HFF-Myc (cell line): Measurements from ENCODE around the gene CPHXL.

Experiments
- DNase-seq: peaks from one replicate; pipeline ENCODE4 v3.0.0-alpha.2; 2011; ENCODE audit warnings: low read depth; ENCODE audit errors: extremely low read depth
- H3K4me3 ChIP-seq: replicated peaks from 2 replicates; pipeline ENCODE4 v1.5.1; 2011; ENCODE audit warnings: low read depth, mild to moderate bottlenecking, control low read depth, low read length
- TF ChIP-seq, protein P1 (sequence below): IDR thresholded peaks from 2 replicates; pipeline ENCODE4 v1.5.1; 2012; ENCODE audit warnings: mild to moderate bottlenecking, low read depth, low read length, control low read depth; ENCODE audit errors: missing control alignments

The CPHXL gene

DNA sequence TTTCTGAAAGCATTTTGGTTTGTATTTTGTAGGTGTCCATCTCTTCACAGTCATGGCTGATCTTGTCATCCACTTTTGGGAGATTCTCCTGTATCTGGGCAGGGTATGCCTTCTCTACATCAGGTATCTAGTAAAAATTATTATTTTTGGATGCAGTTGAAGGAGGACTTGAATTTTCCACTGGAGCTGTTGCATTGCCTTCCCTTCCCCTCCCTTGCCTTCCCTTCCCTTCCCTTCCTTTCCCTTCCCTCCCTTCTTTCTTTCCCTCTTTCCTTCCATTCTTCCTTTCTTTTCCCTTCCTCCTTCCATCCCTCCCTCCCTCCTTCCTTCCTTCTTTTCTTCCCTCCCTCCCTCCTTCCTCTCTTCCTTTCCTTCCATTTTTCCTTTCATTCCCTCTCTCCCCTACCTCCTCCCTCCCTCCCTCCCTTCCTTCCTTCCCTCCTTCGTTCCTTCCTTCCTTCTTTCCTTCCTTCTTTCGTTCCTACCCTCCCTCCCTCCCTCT, 33.8 kb upstream of the CPHXL start:
- TF ChIP-seq, protein P1, sequence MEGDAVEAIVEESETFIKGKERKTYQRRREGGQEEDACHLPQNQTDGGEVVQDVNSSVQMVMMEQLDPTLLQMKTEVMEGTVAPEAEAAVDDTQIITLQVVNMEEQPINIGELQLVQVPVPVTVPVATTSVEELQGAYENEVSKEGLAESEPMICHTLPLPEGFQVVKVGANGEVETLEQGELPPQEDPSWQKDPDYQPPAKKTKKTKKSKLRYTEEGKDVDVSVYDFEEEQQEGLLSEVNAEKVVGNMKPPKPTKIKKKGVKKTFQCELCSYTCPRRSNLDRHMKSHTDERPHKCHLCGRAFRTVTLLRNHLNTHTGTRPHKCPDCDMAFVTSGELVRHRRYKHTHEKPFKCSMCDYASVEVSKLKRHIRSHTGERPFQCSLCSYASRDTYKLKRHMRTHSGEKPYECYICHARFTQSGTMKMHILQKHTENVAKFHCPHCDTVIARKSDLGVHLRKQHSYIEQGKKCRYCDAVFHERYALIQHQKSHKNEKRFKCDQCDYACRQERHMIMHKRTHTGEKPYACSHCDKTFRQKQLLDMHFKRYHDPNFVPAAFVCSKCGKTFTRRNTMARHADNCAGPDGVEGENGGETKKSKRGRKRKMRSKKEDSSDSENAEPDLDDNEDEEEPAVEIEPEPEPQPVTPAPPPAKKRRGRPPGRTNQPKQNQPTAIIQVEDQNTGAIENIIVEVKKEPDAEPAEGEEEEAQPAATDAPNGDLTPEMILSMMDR, result no peak

DNA sequence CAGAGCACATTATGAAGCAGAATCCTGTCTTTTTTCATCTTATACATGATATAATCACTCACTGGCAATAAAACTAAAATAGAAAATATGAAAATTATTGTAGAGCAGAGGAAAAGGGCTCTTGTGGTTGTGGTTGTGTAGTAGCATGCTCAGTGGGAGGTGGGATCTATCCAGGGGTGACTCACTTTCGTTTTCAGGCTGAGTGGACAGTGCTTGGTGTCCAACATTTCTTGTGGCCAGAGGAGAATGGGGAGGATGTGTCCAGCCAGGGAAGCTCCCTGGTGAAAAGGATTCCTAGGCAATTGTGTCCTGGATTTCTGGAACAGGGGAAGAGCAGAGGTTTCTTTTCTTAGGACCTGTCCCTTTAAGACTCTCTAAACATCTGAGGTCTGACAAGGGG, 31.9 kb upstream of the CPHXL start:
- TF ChIP-seq, protein P1, result no peak
- no peak for DNase-seq
- H3K4me3 ChIP-seq, result no peak overlapping the region

More for the DNA sequence above, 33.8 kb upstream of the CPHXL start:
- H3K4me3 ChIP-seq, result no peak overlapping the region
- DNase-seq, result no peak

DNA sequence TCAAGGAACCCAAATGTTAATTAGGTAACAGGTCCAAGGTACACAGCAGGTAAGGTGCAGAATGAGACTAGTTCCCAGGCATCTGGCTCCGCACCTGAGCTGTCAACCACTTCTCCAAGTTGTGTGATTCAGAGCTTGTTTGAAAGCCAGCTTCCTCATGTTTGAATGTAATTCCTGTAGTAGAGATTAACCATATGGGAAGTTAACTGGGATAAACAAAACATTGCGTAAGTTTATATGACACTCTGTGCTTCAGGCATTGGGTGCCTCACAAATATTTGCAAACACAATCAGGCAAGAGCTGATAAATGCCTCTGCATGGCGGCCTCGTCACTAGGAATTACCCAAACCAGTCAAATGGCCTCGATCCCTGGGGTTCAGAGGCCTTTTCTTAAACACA, 27.9 kb upstream of the CPHXL start:
- DNase-seq, result peak; percentile 10
- no peak overlapping the region for H3K4me3 ChIP-seq
- TF ChIP-seq, protein P1, result no peak

DNA sequence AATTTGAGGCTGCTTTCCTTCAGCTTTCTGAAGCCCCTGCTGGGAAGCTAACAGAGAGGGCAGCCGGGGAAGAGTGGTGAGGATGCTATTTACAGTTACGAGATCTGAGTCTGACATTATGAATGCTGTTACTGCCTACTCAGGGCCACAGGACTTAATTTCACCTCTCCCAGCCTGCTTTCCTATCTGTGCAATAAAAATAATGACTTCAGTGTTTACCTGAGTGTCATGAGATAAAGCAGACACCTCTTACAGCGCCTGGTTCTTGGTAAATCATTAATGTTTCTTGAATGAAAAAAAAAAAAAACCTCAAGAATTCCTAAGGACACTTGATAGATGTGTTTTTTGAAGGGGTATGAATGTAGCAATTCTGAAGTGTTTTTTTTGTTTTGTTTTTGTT, 24.2 kb upstream of the CPHXL start:
- no peak for DNase-seq

GRCh38 chr16:75746359-75746758, 20.1 kb upstream of the CPHXL start:
- no peak for DNase-seq
- TF ChIP-seq, protein P1, result no peak
- H3K4me3 ChIP-seq, result no peak overlapping the region

More for the DNA sequence above, 24.2 kb upstream of the CPHXL start:
- no peak overlapping the region for H3K4me3 ChIP-seq
- TF ChIP-seq, protein P1, result no peak

- H3K4me3 ChIP-seq, result no peak overlapping the region
- DNase-seq, result no peak
- TF ChIP-seq, protein P1, result no peak
These were observed 19.5 kb upstream of the CPHXL start for GRCh38 chr16:75745823-75746222.

- DNase-seq, result no peak
- no peak overlapping the region for H3K4me3 ChIP-seq
- TF ChIP-seq, protein P1, result no peak
These were observed 19.0 kb upstream of the CPHXL start for GRCh38 chr16:75745242-75745641.
